H9 (cell line): ENCODE data around the gene ADAMTS2. TPM values are rescaled to one million over a fixed set of nuclear protein-coding genes. Genes with fewer than 3 reads are reported as not detected.

ENCODE experiments used
- DNase-seq: peaks from one replicate; pipeline ENCODE4 v3.0.0-alpha.2; 2017
- H2AFZ ChIP-seq: one replicate; pipeline ENCODE4 v1.6.1; 2013; ENCODE audit warnings: mild to moderate bottlenecking, low read length, control low read depth, moderate library complexity
- H2AK5ac ChIP-seq: 2 replicates; pipeline ENCODE4 v1.6.1; 2013; ENCODE audit warnings: low read length, control low read depth, mixed read lengths; ENCODE audit not compliant: insufficient read length
- H2BK120ac ChIP-seq: one replicate; pipeline ENCODE4 v1.6.1; 2013; ENCODE audit warnings: low read depth, mild to moderate bottlenecking, low read length, control low read depth, inconsistent platforms; ENCODE audit not compliant: poor library complexity, severe bottlenecking
- H2BK12ac ChIP-seq: 2 replicates; pipeline ENCODE4 v1.6.1; 2013; ENCODE audit warnings: low read length, control low read depth, mixed read lengths, low read depth; ENCODE audit not compliant: insufficient read length
- H2BK15ac ChIP-seq: 2 replicates; pipeline ENCODE4 v1.6.1; 2013; ENCODE audit warnings: low read depth, low read length, control low read depth
- H2BK20ac ChIP-seq: one replicate; pipeline ENCODE4 v1.6.1; 2013; ENCODE audit warnings: low read depth, mild to moderate bottlenecking, low read length, control low read depth, inconsistent platforms; ENCODE audit not compliant: poor library complexity, severe bottlenecking
- H2BK5ac ChIP-seq: 2 replicates; pipeline ENCODE4 v1.6.1; 2013; ENCODE audit warnings: low read length, control low read depth, mixed read lengths; ENCODE audit not compliant: insufficient read length
- H3K14ac ChIP-seq: 2 replicates; pipeline ENCODE4 v1.6.1; 2013; ENCODE audit warnings: low read length, control low read depth; ENCODE audit not compliant: insufficient read depth
- H3K18ac ChIP-seq: 2 replicates; pipeline ENCODE4 v1.6.1; 2013; ENCODE audit warnings: low read depth, mild to moderate bottlenecking, mixed read lengths, low read length, control low read depth; ENCODE audit not compliant: insufficient read length
- H3K23ac ChIP-seq: 2 replicates; pipeline ENCODE4 v1.6.1; 2013; ENCODE audit warnings: low read length, control low read depth, mixed read lengths, low read depth; ENCODE audit not compliant: insufficient read length
- H3K23me2 ChIP-seq: 2 replicates; pipeline ENCODE4 v1.6.1; 2013; ENCODE audit warnings: low read depth, mild to moderate bottlenecking, mixed read lengths, low read length, control low read depth; ENCODE audit not compliant: insufficient read length, poor library complexity, severe bottlenecking
- H3K27ac ChIP-seq: 2 replicates; pipeline ENCODE4 v1.5.1; 2013; ENCODE audit warnings: low read length, control low read depth, mixed read lengths, low read depth; ENCODE audit not compliant: insufficient read length
- H3K27me3 ChIP-seq: 2 replicates; pipeline ENCODE4 v1.6.1; 2013; ENCODE audit warnings: low read length, control low read depth, inconsistent platforms; ENCODE audit not compliant: insufficient read depth
- H3K4ac ChIP-seq: 2 replicates; pipeline ENCODE4 v1.6.1; 2013; ENCODE audit warnings: low read depth, mild to moderate bottlenecking, control low read depth, inconsistent platforms, low read length, moderate library complexity
- H3K4me1 ChIP-seq: 2 replicates; pipeline ENCODE4 v1.6.1; 2013; ENCODE audit warnings: low read length, control low read depth, inconsistent platforms; ENCODE audit not compliant: insufficient read depth
- H3K4me2 ChIP-seq: 2 replicates; pipeline ENCODE4 v1.6.1; 2013; ENCODE audit warnings: low read length, control low read depth, mixed read lengths; ENCODE audit not compliant: insufficient read length, insufficient read depth
- H3K56ac ChIP-seq: 2 replicates; pipeline ENCODE4 v1.6.1; 2013; ENCODE audit warnings: low read depth, mild to moderate bottlenecking, mixed read lengths, low read length, control low read depth; ENCODE audit not compliant: insufficient read length
- H3K79me1 ChIP-seq: 2 replicates; pipeline ENCODE4 v1.6.1; 2013; ENCODE audit warnings: low read depth, mild to moderate bottlenecking, moderate library complexity, low read length, control low read depth, inconsistent platforms; ENCODE audit not compliant: insufficient read depth, poor library complexity, severe bottlenecking
- H3K79me2 ChIP-seq: 2 replicates; pipeline ENCODE4 v1.6.1; 2013; ENCODE audit warnings: low read length, control low read depth, inconsistent platforms; ENCODE audit not compliant: insufficient read depth
- H3K9ac ChIP-seq: 2 replicates; pipeline ENCODE4 v1.6.1; 2013; ENCODE audit warnings: low read length, control low read depth, mixed read lengths; ENCODE audit not compliant: insufficient read length; ENCODE audit errors: extremely low read depth
- H3K9me3 ChIP-seq: one replicate; pipeline ENCODE4 v1.6.1; 2013; ENCODE audit warnings: low read depth, low read length, inconsistent platforms; ENCODE audit not compliant: control insufficient read depth
- H3T11ph ChIP-seq: one replicate; pipeline ENCODE4 v1.6.1; 2013; ENCODE audit warnings: mild to moderate bottlenecking, low read length, control low read depth, inconsistent platforms
- H4K20me1 ChIP-seq: one replicate; pipeline ENCODE4 v1.6.1; 2013; ENCODE audit not compliant: control insufficient read depth, insufficient read length, insufficient read depth
- H4K5ac ChIP-seq: 2 replicates; pipeline ENCODE4 v1.6.1; 2013; ENCODE audit warnings: low read depth, mild to moderate bottlenecking, mixed read lengths, low read length, control low read depth; ENCODE audit not compliant: insufficient read length
- H4K8ac ChIP-seq: replicated peaks from 2 replicates; pipeline ENCODE4 v1.6.1; 2013; ENCODE audit warnings: low read length, control low read depth, mixed read lengths, low read depth; ENCODE audit not compliant: insufficient read length
- H4K91ac ChIP-seq: 2 replicates; pipeline ENCODE4 v1.6.1; 2013; ENCODE audit warnings: low read depth, mild to moderate bottlenecking, moderate library complexity, mixed read lengths, low read length, control low read depth; ENCODE audit not compliant: insufficient read length
- H3K27ac Mint-ChIP-seq, 3 experiments: 2 replicates in 2 of 3; 3 replicates in 1 of 3; pipeline ENCODE4 v1.8.0; 2020 to 2021; ENCODE audit warnings: mixed read lengths in 3 of 3, mild to moderate bottlenecking in 1 of 3, moderate library complexity in 1 of 3
- H3K27me3 Mint-ChIP-seq: 2 replicates; pipeline ENCODE4 v1.8.0; 2021; ENCODE audit warnings: low read depth, mild to moderate bottlenecking, moderate library complexity, mixed read lengths
- H3K36me3 Mint-ChIP-seq, 3 experiments: 2 replicates in 2 of 3; 3 replicates in 1 of 3; pipeline ENCODE4 v1.8.0; 2020 to 2021; ENCODE audit warnings: low read depth in 3 of 3, mixed read lengths in 3 of 3; ENCODE audit not compliant: insufficient read depth in 1 of 3
- H3K4me1 Mint-ChIP-seq, 2 experiments: 2 replicates each; pipeline ENCODE4 v1.8.0; 2020; ENCODE audit warnings: mixed read lengths in 2 of 2
- H3K4me3 Mint-ChIP-seq, 2 experiments: 2 replicates in 1 of 2; 3 replicates in 1 of 2; pipeline ENCODE4 v1.8.0; 2020 to 2021; ENCODE audit warnings: mild to moderate bottlenecking in 2 of 2, mixed read lengths in 2 of 2, moderate library complexity in 1 of 2
- H3K9me3 Mint-ChIP-seq, 2 experiments: 2 replicates in 1 of 2; 3 replicates in 1 of 2; pipeline ENCODE4 v1.8.0; 2020; ENCODE audit warnings: mild to moderate bottlenecking in 2 of 2, mixed read lengths in 2 of 2, moderate library complexity in 1 of 2
- WGBS: extraction: QIAGEN DNeasy Blood & Tissue Kit; methylation state at CpG from one replicate; pipeline ENCODE4 v1.1.7; 2013; ENCODE audit warnings: missing lambda C conversion rate, low lambda C conversion rate, mixed read lengths; ENCODE audit not compliant: insufficient read length; ENCODE audit errors: extremely low coverage; 5-methylcytosine and 5-hydroxymethylcytosine counted together
- total RNA-seq: library from RNA; stranded (reverse); gene quantifications from 2 replicates; pipeline ENCODE4 v1.2.1, GENCODE V29; 2021
- TF ChIP-seq, protein P1 (sequence below): fragments of 200-600 bp; sonication (generic); conservative IDR thresholded peaks from 3 replicates; pipeline ENCODE4 v1.8.0; 2021; ENCODE audit warnings: antibody characterized with exemption, mild to moderate bottlenecking

ADAMTS2 gene
- total RNA-seq, 1 experiment from 2014 or later, result 5.4 TPM

DNA sequence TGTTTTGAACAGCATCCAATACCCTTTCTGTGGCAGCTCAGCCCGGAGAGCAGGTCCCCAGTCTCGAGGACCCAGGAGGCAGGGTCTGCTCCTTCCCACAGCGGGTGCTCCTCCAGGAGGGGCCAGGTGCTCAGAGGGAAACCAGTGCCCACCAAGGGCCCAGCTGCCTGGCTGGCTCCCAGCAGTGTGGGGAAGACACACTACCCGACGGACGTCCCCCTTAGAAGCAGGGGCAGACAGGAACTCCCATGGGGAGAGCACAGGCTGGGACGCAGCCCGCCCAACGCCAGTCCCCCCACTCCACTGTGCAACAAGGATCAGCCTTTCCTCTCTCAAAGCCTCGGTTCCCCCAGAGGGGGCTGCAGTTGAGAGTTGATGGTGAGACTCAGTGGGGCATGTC lies 57.6 kb downstream of the ADAMTS2 start:
- H3K23me2 ChIP-seq, result no peaks in the 10 kb centered on the region
- no peak overlapping the region for H2AK5ac ChIP-seq
- H2AFZ ChIP-seq, result no peak overlapping the region
- no peak overlapping the region for H3K14ac ChIP-seq
- no peak overlapping the region for H2BK5ac ChIP-seq
- H3K4me1 Mint-ChIP-seq, result no peaks in the 10 kb centered on the region
- no peak overlapping the region for H2BK15ac ChIP-seq
- H3K23ac ChIP-seq, result no peak overlapping the region
- H4K8ac ChIP-seq, result no peak overlapping the region
- H3K79me1 ChIP-seq, result no peaks in the 10 kb centered on the region
- no peak overlapping the region for H4K5ac ChIP-seq
- H4K91ac ChIP-seq, result no peak overlapping the region
- no peaks in the 10 kb centered on the region; the same call in 1 of the 2 replicates for H3K27me3 Mint-ChIP-seq
- H4K20me1 ChIP-seq, result no peaks in the 10 kb centered on the region
- no peak overlapping the region for H3K56ac ChIP-seq
- no peaks in the 10 kb centered on the region for H3K27me3 ChIP-seq
- no peaks in the 10 kb centered on the region for H3K36me3 Mint-ChIP-seq
- no peaks in the 10 kb centered on the region for H3K79me2 ChIP-seq
- H3K4ac ChIP-seq, result no peak overlapping the region
- H2BK120ac ChIP-seq, result no peak overlapping the region
- no peak overlapping the region for H3K27ac ChIP-seq
- no CpG with 5 or more reads among the region's 10 CpGs for WGBS
- no peak overlapping the region for H3K4me3 Mint-ChIP-seq
- no peak overlapping the region for H3K4me2 ChIP-seq
- H3K9ac ChIP-seq, result no peak overlapping the region
- no peaks in the 10 kb centered on the region for H3K9me3 Mint-ChIP-seq
- H2BK20ac ChIP-seq, result no peak overlapping the region
- H3K4me1 ChIP-seq, result no peaks in the 10 kb centered on the region
- H2BK12ac ChIP-seq, result no peak overlapping the region
- no peak overlapping the region for H3K18ac ChIP-seq
- DNase-seq, result no peak
- H3K9me3 ChIP-seq, result no peaks in the 10 kb centered on the region
- H3T11ph ChIP-seq, result no peak overlapping the region
- TF ChIP-seq, protein P1, sequence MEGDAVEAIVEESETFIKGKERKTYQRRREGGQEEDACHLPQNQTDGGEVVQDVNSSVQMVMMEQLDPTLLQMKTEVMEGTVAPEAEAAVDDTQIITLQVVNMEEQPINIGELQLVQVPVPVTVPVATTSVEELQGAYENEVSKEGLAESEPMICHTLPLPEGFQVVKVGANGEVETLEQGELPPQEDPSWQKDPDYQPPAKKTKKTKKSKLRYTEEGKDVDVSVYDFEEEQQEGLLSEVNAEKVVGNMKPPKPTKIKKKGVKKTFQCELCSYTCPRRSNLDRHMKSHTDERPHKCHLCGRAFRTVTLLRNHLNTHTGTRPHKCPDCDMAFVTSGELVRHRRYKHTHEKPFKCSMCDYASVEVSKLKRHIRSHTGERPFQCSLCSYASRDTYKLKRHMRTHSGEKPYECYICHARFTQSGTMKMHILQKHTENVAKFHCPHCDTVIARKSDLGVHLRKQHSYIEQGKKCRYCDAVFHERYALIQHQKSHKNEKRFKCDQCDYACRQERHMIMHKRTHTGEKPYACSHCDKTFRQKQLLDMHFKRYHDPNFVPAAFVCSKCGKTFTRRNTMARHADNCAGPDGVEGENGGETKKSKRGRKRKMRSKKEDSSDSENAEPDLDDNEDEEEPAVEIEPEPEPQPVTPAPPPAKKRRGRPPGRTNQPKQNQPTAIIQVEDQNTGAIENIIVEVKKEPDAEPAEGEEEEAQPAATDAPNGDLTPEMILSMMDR, result no peak
- H3K27ac Mint-ChIP-seq, result no peak overlapping the region
